Activated gamma-delta T cell treated with Interleukin-2 at 50 U/mL for 16 hours (primary cell): ENCODE measurements around the gene CTDP1.
"Not testable (repeated sequence)": the region's sequence is repeated elsewhere in the genome, so short reads cannot be mapped to it uniquely, and the experiment has no call there.

Experiments used
- DNase-seq: peaks from one replicate; pipeline ENCODE4 v3.0.0-alpha.2; 2020

The CTDP1 gene

DNA sequence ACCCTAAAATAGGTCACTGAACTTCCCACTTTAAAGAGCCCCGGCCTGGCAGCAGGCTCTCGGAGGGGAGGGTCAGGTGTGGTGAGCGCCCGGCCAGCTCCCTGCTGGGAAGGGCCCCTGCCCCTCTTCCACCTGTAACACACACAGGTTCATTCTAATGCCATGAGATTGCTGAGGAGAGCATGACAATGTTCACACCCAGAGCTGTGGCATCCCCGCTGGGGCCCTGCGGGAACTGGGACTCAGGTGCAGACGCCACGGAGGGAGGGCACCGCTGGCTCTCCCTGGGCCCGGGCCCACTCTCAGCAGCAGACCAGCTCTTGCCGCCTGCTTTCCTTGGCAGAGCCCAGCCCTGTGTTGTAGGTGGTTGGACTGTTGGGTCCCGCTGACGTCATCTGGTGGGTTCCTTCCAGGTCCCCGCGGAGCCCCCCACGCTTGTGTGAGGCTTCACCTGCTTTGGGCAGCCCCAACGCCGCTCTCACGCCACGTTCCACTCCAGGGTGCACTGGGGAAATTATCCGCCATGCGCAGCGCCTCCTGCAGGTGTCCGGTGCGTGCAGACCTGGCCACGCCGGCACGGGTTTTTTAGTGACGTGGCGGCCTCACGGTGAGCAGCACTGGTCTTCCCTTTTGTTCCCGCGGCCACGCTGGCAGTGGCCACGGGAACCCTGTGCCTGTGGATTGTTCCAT lies 67.7 kb downstream of the CTDP1 start:
- DNase-seq, result no peak

DNA sequence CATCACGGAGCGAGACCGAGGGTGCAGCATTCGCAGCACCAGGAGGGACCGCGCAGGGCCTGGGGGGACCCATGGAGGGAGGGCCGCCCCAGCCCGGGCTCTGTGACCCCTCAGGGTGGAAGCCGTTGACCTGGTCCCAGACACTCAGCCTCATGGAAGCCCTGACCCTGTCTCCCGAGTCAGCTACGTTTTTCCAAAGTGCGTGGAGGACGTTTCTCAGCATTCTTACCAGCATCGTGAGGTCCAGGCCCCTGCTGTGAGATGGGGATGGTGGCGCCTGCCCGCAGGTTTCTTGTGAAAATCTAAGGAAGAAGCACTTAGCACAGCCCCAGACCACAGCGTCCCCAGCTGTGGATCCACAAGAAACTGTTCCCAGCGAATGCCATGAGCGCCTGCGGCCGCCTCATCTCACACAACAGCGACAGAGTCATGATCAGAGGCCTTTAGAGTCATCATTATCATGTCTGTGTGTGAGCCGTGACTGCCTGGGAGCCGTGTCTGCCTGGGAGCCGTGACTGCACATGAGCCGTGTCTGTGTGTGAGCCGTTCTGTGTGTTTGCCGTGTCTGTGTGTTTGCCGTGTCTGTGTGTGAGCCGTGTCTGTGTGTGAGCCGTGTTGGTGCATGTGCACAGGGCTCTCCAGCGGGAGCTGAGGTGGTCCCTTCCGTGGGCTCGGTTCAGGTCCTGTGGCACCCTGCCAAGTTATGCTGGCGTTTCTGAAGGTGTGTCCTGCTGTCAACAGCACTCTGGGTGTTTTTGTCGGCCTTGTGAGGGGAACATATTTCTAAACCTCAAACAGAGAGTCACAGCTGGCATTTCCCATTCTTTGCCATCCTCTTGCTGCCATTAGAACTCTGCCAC lies 68.9 kb downstream of the CTDP1 start:
- no peak for DNase-seq

GRCh38 chr18:79749251-79750191 lies 69.9 kb downstream of the CTDP1 start:
- DNase-seq, result no peak

DNA sequence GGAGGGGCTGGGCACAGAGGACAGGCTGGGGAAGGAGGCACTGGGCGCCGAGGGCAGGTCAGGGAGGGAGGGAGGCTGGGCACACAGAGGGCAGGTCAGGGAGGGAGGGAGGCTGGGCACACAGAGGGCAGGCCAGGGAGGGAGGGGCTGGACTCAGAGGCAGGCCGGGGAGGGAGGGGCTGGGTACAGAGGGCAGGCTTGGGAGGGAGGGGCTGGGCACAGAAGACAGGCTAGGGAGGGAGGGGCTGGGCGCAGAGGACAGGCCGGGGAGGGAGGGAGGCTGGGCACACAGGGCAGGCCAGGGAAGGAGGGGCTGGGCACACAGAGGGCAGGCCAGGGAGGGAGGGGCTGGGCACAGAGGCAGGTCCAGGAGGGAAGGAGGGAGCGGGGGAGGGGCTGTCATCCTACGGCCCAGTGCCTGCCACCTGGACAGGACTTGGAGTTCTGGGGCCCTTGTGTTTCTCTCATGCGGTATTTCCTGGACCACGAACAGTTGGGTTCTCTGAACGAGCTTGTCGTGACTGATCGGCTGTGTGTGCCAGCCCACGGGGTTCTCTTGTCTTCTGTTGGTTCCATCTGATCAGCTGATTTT lies 71.5 kb downstream of the CTDP1 start:
- no peak for DNase-seq

DNA sequence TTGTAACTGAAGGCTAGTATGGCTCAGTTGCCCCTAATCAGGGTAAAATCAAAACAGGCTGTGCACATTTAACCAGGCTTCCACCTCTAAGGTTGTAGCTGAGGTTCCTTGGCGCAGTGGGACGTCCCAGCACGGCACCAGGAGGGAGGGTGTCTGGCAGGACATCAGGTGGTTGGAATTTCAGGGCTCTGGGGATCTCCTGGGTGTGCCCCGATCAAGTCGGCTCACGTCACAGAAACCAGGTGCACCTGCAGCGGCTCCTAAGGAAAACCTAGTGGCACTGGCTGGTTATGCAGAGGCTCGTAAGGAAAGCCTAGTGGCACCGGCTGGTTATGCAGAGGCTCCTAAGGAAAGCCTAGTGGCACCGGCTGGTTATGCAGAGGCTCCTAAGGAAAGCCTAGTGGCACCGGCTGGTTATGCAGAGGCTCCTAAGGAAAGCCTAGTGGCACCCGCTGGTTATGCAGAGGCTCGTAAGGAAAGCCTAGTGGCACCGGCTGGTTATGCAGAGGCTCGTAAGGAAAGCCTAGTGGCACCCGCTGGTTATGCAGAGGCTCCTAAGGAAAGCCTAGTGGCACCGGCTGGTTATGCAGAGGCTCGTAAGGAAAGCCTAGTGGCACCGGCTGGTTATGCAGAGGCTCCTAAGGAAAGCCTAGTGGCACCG lies 72.4 kb downstream of the CTDP1 start:
- DNase-seq, result not testable (repeated sequence)

DNA sequence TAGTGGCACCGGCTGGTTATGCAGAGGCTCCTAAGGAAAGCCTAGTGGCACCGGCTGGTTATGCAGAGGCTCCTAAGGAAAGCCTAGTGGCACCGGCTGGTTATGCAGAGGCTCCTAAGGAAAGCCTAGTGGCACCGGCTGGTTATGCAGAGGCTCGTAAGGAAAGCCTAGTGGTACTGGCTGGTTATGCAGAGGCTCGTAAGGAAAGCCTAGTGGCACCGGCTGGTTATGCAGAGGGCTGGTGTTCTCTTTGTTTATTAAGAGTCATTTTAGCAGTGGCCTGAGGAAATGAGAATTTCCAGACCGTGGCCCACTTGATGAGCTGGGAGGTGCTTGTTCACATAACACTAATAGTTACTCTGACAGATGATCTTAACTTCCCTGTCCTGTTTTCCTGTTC lies 73.3 kb downstream of the CTDP1 start:
- not testable (repeated sequence) for DNase-seq

DNA sequence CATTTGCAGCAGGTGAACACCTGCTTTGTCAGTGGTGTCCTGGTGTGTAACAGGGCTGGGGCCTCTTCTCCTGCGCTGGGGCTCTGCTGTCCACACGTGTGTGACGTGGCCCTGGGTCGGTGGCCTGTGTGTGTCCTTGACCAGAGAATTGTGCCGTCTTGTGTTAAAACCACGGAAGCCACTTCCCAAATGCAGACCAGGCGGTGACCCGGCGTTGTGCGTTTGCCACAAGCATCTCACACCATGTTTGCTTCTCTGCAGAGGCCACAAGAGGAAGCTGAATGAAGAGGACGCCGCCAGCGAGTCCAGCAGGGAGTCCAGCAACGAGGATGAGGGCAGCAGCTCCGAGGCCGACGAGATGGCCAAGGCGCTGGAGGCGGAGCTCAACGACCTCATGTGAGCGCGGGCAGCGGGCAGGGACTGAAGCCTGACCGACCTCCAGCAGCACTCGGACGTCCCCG lies 73.8 kb downstream of the CTDP1 start:
- DNase-seq, result no peak

- no peak for DNase-seq
These were observed 74.6 kb downstream of the CTDP1 start for GRCh38 chr18:79754022-79754761.

DNA sequence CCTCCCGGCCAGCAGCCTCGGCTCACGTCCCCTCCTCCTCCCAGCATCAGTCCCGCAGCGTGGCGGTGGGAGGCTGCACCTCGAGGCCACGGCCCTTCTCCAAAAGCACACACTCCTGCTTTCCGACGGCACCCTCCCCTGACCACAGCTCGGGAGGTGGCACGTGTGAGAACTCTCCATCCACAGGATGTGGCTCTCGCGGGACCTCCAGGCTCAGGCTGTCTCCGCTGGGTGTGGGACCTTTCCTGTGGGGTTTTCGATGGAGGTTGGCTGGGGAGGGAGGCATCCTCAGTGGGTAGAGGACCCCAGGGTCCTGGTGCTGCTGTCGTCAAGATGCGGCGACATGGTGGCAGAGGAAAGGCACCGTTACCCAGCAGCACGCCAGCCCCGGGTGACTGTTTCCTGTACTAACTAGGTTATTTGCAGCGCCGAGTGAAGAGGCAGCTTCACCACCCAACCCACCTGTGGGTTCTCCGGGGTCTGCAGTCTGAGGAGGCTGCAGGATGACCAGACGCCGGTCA lies 75.3 kb downstream of the CTDP1 start:
- no peak for DNase-seq

DNA sequence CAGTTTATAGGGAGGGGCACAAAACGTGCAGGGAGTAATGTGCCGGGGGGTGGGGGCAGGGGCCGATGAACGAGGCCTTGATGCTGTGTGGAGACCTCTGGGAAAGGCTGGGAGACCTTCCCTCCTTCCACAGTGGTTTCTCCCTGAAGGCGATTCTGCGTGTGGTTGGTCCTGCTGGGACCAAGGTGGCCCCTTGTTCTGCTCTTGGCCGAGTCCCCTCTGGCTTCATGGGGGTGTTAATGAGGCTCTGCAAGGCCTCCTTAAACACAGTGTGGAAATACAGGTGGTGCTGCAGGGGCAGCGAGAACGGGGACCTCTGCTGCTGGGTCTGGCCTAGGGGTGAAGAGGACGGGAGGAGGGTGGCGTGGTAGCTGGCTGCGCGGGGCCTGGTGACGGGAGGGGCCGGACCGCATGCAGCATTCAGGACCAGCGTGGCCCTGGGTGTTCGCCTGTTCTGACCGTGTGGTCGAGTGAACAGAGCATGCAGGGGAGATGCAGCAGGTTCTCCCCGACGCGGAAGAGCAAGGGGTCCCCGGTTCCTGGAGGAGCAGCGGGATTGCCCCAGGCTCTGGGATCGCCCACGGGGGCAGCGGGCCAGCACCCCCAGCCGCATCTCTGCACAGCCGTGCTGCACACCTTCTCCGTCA lies 76.0 kb downstream of the CTDP1 start:
- no peak for DNase-seq

GRCh38 chr18:79756143-79756500 lies 76.5 kb downstream of the CTDP1 start:
- DNase-seq, result no peak

- no peak for DNase-seq
These were observed 77.2 kb downstream of the CTDP1 start for GRCh38 chr18:79756826-79757225.

DNA sequence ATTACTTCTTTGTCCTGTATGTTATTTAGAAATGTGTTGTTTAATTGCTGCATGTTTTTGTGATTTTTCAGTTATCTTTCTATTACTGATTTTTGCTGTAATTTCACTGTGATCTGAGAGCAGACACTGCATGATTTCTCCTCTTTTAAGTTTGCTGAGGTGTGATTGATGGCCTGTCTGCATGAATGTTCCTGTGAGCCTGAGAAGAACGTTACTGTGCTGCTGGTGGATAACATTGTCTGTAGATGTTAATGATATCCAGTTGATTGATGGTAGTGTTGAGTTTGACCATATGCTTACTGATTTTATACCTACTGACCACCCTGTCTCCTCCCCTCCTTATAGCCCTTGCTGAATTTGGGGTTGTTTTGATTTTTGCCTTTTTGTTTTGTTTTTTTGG lies 80.7 kb downstream of the CTDP1 start:
- DNase-seq, result no peak

DNA sequence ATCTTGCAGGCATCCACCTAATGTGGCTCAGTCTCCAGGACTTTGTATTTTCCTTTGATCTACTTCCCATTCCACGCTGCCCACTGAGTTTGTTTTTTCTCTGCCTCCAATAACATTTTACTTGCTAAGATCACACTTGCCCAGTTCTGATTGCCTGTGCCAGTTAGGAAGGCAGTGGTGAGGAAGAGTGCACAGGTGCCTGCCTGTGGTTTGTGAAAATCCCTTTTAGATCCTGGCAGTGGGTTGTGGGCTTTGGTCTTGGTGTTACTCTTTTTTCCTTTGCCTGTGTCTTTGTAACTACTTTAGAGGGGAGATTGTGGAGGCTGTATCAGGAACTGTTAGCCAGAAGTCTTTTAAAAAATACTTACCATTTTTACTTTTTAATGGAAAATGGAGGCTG lies 81.3 kb downstream of the CTDP1 start:
- no peak for DNase-seq

DNA sequence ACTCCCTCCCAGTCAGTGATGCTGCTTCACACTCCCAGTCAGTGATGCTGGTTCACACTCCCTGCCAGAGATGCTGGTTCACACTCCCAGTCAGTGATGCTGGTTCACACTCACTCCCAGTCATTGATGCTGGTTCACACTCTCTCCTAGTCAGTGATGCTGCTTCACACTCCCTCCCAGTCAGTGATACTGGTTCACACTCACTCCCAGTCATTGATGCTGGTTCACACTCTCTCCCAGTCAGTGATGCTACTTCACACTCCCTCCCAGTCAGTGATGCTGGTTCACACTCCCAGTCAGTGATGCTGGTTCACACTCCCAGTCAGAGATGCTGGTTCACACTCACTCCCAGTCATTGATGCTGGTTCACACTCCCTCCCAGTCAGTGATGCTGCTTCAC lies 83.8 kb downstream of the CTDP1 start:
- no peak for DNase-seq

GRCh38 chr18:79764131-79764530 lies 84.5 kb downstream of the CTDP1 start:
- no peak for DNase-seq

GRCh38 chr18:79765491-79766245 lies 86.1 kb downstream of the CTDP1 start:
- DNase-seq, result no peak

DNA sequence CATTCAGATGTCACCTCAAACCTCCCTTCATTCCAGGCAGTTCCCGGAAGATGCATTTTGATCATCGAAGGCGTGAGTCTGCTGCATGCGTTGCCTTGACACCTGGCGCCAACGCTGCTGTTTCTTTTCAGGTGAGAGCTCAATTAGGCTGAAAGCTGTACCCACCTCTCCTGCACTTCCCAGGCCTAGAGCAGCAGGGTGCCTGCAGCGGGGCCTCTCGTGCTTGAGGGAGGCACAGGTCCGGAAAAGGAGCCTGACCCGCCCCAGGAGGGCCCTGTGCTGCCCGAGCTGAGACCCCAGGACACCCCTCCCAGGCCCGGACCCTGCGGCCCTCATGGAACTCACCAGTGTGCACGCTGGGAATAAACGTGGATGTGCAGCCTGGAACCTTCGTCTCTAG lies 86.7 kb downstream of the CTDP1 start:
- DNase-seq, result no peak

DNA sequence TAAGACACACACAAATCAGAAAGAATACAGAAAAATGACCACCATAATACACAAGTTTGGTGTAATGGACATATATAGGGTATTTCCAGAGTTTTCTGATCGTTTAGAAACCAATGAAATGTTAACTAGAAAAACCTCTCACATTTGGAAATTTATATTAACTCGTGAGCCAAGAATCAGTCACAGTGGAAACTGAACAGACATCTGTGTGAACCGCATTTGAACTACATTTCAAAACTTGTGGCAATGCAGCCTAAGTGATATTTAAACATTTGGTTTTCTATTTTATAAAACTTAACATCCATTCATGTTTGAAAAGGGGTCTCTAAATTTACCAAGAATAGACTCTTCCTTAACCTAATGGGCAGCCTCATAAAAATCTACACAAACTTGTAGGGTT lies 89.1 kb downstream of the CTDP1 start:
- DNase-seq, result no peak
